ENCODE measurements around the gene ST3GAL4. TPM values are rescaled to one million over a fixed set of nuclear protein-coding genes. Genes with fewer than 3 reads are reported as not detected.

Gene ST3GAL4
- total and polyA plus RNA-seq, 9 of the 15 experiments (the other 6 are each of a cell fraction or from before 2014, with no cell fraction given): 0.27 to 22.9 (median 10.5) TPM

DNA sequence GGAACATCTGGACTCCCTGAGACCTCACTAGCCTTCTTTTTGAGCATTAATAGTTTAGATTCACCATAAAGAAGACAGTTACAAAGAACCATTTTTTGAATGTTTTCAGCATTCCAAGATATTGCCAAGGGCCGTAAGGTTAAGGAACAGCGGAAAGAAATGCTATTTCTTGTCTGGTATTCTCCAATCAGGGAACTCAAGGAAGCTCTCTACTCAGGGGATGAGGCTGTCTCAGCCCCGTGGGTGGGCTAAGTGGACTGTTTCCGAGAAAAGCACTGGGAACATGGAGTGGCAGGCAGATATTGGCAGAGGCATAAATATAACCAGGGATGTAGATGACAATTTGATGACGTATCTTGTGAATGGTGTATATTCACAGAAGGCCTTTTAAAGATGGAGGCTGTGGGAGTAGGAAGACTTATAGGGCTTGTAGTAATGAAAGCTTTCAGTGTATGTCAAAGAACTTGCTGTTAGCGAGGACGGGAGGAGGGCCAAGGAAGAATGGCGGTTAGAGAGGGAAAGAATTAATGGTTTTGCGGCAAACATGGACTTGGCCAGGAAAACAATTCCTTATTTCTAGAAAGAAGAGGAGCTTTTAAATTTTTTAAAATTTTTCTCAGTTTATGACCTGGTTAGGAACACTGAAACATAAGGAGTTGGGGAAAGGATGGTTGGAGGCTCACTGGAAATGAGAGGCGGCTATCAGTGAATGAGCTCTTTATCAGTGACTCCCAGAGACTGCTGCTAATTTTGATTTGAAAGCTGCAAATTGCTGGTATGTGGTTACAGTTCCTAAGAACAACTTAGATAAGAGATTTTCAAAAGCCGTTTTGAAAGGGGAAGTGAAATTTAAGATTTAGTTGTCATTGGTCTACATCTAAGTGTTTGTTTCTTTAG lies 64.6 kb downstream of the ST3GAL4 start (continued):
- TF ChIP-seq, protein P1, sequence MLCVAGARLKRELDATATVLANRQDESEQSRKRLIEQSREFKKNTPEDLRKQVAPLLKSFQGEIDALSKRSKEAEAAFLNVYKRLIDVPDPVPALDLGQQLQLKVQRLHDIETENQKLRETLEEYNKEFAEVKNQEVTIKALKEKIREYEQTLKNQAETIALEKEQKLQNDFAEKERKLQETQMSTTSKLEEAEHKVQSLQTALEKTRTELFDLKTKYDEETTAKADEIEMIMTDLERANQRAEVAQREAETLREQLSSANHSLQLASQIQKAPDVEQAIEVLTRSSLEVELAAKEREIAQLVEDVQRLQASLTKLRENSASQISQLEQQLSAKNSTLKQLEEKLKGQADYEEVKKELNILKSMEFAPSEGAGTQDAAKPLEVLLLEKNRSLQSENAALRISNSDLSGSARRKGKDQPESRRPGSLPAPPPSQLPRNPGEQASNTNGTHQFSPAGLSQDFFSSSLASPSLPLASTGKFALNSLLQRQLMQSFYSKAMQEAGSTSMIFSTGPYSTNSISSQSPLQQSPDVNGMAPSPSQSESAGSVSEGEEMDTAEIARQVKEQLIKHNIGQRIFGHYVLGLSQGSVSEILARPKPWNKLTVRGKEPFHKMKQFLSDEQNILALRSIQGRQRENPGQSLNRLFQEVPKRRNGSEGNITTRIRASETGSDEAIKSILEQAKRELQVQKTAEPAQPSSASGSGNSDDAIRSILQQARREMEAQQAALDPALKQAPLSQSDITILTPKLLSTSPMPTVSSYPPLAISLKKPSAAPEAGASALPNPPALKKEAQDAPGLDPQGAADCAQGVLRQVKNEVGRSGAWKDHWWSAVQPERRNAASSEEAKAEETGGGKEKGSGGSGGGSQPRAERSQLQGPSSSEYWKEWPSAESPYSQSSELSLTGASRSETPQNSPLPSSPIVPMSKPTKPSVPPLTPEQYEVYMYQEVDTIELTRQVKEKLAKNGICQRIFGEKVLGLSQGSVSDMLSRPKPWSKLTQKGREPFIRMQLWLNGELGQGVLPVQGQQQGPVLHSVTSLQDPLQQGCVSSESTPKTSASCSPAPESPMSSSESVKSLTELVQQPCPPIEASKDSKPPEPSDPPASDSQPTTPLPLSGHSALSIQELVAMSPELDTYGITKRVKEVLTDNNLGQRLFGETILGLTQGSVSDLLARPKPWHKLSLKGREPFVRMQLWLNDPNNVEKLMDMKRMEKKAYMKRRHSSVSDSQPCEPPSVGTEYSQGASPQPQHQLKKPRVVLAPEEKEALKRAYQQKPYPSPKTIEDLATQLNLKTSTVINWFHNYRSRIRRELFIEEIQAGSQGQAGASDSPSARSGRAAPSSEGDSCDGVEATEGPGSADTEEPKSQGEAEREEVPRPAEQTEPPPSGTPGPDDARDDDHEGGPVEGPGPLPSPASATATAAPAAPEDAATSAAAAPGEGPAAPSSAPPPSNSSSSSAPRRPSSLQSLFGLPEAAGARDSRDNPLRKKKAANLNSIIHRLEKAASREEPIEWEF (CRISPR knock-in tag; IDR thresholded peaks at IDR 0.05): 0 out of 2 replicates have a peak, but pooled peaks have one; percentile 67
- no peak for TF ChIP-seq SRF (CRISPR knock-in tag; IDR thresholded peaks at IDR 0.05)
- no peak for TF ChIP-seq NEUROD1 (IDR thresholded peaks at IDR 0.05; ENCODE audit: borderline replicate concordance, low read depth, low read length, partially characterized antibody)
- TF ChIP-seq, protein P2, sequence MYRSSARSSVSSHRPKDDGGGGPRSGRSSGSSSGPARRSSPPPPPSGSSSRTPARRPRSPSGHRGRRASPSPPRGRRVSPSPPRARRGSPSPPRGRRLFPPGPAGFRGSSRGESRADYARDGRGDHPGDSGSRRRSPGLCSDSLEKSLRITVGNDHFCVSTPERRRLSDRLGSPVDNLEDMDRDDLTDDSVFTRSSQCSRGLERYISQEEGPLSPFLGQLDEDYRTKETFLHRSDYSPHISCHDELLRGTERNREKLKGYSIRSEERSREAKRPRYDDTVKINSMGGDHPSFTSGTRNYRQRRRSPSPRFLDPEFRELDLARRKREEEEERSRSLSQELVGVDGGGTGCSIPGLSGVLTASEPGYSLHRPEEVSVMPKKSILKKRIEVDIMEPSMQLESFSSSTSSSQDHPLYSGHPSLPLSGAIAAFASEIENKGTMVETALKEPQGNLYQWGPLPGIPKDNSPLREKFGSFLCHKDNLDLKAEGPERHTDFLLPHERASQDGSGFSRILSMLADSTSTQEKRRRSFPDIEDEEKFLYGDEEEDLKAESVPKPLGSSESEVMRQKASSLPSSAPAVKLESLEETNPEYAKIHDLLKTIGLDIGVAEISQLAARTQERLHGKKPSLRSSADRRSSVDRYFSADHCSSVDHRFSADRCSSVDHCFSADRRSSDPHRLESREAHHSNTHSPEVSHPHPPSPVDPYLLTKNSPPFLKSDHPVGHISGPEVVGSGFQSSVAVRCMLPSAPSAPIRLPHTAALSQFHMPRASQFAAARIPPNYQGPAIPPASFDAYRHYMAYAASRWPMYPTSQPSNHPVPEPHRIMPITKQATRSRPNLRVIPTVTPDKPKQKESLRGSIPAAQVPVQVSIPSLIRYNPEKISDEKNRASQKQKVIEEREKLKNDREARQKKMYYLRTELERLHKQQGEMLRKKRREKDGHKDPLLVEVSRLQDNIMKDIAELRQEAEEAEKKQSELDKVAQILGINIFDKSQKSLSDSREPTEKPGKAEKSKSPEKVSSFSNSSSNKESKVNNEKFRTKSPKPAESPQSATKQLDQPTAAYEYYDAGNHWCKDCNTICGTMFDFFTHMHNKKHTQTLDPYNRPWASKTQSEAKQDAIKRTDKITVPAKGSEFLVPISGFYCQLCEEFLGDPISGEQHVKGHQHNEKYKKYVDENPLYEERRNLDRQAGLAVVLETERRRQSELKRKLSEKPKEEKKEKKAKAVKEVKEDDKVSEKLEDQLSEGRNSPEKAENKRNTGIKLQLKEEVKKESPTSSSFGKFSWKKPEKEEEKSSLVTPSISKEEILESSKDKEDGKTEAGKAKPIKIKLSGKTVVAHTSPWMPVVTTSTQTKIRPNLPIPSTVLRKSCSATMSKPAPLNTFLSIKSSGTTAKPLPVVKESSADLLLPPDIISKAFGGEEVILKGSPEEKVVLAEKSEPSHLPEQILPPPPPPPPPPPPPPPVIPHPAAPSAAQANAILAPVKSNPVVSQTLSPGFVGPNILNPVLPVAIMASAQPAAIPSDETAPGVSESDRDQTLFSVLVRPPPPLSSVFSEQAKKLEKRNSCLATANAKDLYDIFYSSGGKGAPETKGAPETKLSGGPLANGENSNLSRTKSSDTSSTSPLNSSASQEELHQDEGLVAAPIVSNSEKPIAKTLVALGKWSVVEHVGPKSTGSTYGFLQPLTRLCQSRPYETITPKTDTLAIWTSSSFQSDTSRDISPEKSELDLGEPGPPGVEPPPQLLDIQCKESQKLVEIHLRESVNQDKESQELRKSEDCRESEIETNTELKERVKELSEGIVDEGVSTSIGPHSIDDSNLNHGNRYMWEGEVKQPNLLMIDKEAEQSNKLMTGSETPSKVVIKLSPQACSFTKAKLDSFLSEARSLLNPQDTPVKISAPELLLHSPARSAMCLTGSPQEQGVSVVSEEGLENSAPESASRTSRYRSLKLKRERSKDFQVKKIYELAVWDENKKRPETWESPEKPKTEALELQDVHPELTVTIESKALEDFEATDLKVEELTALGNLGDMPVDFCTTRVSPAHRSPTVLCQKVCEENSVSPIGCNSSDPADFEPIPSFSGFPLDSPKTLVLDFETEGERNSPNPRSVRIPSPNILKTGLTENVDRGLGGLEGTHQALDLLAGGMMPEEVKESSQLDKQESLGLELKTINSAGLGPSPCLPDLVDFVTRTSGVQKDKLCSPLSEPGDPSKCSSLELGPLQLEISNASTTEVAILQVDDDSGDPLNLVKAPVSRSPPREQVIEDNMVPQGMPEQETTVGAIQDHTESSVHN (IDR thresholded peaks at IDR 0.05; ENCODE audit: borderline replicate concordance in 1 of 2, low read depth in 1 of 2): peak in 1 of 2 experiments; percentile 75; a peak in 1 of 4 replicates
- TF ChIP-seq TCF3 (CRISPR knock-in tag; IDR thresholded peaks at IDR 0.05): peak; percentile 96
- no peak for TF ChIP-seq ATF1 (CRISPR knock-in tag; IDR thresholded peaks at IDR 0.05)
- TF ChIP-seq ATF1 (tag; IDR thresholded peaks at IDR 0.05): 0 out of 2 replicates have a peak, but pooled peaks have one; percentile 28
- peak; percentile 100 for TF ChIP-seq TEAD4 (IDR thresholded peaks at IDR 0.05; ENCODE audit: low read length)
- no peak for TF ChIP-seq TEAD4 (CRISPR knock-in tag; IDR thresholded peaks at IDR 0.05; ENCODE audit: borderline replicate concordance)
- no peak for TF ChIP-seq CBX1 (IDR thresholded peaks at IDR 0.05; ENCODE audit: low read depth)
- peak in 1 of 2 experiments; percentile 77; a peak in 2 of 3 replicates for TF ChIP-seq CBX3 (IDR thresholded peaks at IDR 0.05; ENCODE audit: borderline replicate concordance in 1 of 2, low read length in 2 of 2)

Data from K562 (cell line).